ENCODE data around the gene TJP1. TPM values are rescaled to one million over a fixed set of nuclear protein-coding genes. Genes with fewer than 3 reads are reported as not detected.

TJP1 gene
- total RNA-seq, 2 experiments from 2014 or later: not detected

GRCh38 chr15:29685156-29686078 lies 136.9 kb downstream of the TJP1 start:
- no peak overlapping the region for H3K4me3 Mint-ChIP-seq
- H3K27ac Mint-ChIP-seq: no peak overlapping the region
- no peaks in the 10 kb centered on the region for H3K36me3 Mint-ChIP-seq (ENCODE audit: low read depth)
- TF ChIP-seq CTCF (IDR thresholded peaks at IDR 0.05): no peak
- H3K27me3 Mint-ChIP-seq: no peaks in the 10 kb centered on the region
- CTCF ChIA-PET: no interaction called here
- DNase-seq: no peak
- ATAC-seq: no peak
- H3K9me3 Mint-ChIP-seq: no peaks in the 10 kb centered on the region
- POLR2A ChIA-PET: no interaction called here
- no peaks in the 10 kb centered on the region for H3K4me1 Mint-ChIP-seq (ENCODE audit: low read depth)
- intact Hi-C loops (cut with micrococcal nuclease): no loop called here

GRCh38 chr15:29682781-29683180 lies 139.5 kb downstream of the TJP1 start:
- TF ChIP-seq CTCF (IDR thresholded peaks at IDR 0.05): no peak
- intact Hi-C loops (cut with micrococcal nuclease): no loop called here
- no peaks in the 10 kb centered on the region for H3K27me3 Mint-ChIP-seq
- H3K4me1 Mint-ChIP-seq (ENCODE audit: low read depth): no peaks in the 10 kb centered on the region
- H3K27ac Mint-ChIP-seq: no peak overlapping the region
- H3K9me3 Mint-ChIP-seq: no peaks in the 10 kb centered on the region
- DNase-seq (no peak), ATAC-seq (no peak)
- CTCF ChIA-PET: no interaction called here
- POLR2A ChIA-PET: no interaction called here
- H3K36me3 Mint-ChIP-seq (ENCODE audit: low read depth): no peaks in the 10 kb centered on the region
- H3K4me3 Mint-ChIP-seq: no peak overlapping the region

- Mint-ChIP-seq H3K4me3 (no peak overlapping the region), H3K36me3 (ENCODE audit: low read depth) (no peaks in the 10 kb centered on the region), H3K4me1 (ENCODE audit: low read depth) (no peaks in the 10 kb centered on the region), H3K27ac (no peak overlapping the region), H3K9me3 (no peaks in the 10 kb centered on the region), H3K27me3 (no peaks in the 10 kb centered on the region)
- ATAC-seq: no peak
- no peak for DNase-seq
- intact Hi-C loops (cut with micrococcal nuclease): no loop called here
- ChIA-PET POLR2A (no interaction called here), CTCF (no interaction called here)
- TF ChIP-seq CTCF (IDR thresholded peaks at IDR 0.05): no peak
Measured at GRCh38 chr15:29682361-29682760, 139.9 kb downstream of the TJP1 start.

GRCh38 chr15:29681946-29682345 lies 140.3 kb downstream of the TJP1 start:
- POLR2A ChIA-PET: no interaction called here
- no peak for TF ChIP-seq CTCF (IDR thresholded peaks at IDR 0.05)
- intact Hi-C loops (cut with micrococcal nuclease): no loop called here

GRCh38 chr15:29681166-29681845 lies 141.0 kb downstream of the TJP1 start:
- intact Hi-C loops (cut with micrococcal nuclease): no loop called here
- ChIA-PET CTCF (no interaction called here), POLR2A (no interaction called here)
- Mint-ChIP-seq H3K27ac (no peak overlapping the region), H3K4me1 (ENCODE audit: low read depth) (no peaks in the 10 kb centered on the region), H3K36me3 (ENCODE audit: low read depth) (no peaks in the 10 kb centered on the region), H3K9me3 (no peaks in the 10 kb centered on the region), H3K27me3 (no peaks in the 10 kb centered on the region), H3K4me3 (no peak overlapping the region)
- ATAC-seq (no peak), DNase-seq (no peak)
- no peak for TF ChIP-seq CTCF (IDR thresholded peaks at IDR 0.05)

More at GRCh38 chr15:29681946-29682345, 140.3 kb downstream of the TJP1 start:
- Mint-ChIP-seq H3K4me3 (no peak overlapping the region), H3K9me3 (no peaks in the 10 kb centered on the region), H3K27me3 (no peaks in the 10 kb centered on the region), H3K4me1 (ENCODE audit: low read depth) (no peaks in the 10 kb centered on the region), H3K36me3 (ENCODE audit: low read depth) (no peaks in the 10 kb centered on the region), H3K27ac (no peak overlapping the region)
- CTCF ChIA-PET: no interaction called here
- DNase-seq (no peak), ATAC-seq (no peak)
